ENCODE results near the gene MTHFD2. TPM values are rescaled to one million over a fixed set of nuclear protein-coding genes. Genes with fewer than 3 reads are reported as not detected.

MTHFD2 gene
- total RNA-seq, result 100 to 1,000 TPM in 1 of 3 donors, 10 to 100 TPM in 2; 41.6 to 100 (median 56.7) TPM

DNA sequence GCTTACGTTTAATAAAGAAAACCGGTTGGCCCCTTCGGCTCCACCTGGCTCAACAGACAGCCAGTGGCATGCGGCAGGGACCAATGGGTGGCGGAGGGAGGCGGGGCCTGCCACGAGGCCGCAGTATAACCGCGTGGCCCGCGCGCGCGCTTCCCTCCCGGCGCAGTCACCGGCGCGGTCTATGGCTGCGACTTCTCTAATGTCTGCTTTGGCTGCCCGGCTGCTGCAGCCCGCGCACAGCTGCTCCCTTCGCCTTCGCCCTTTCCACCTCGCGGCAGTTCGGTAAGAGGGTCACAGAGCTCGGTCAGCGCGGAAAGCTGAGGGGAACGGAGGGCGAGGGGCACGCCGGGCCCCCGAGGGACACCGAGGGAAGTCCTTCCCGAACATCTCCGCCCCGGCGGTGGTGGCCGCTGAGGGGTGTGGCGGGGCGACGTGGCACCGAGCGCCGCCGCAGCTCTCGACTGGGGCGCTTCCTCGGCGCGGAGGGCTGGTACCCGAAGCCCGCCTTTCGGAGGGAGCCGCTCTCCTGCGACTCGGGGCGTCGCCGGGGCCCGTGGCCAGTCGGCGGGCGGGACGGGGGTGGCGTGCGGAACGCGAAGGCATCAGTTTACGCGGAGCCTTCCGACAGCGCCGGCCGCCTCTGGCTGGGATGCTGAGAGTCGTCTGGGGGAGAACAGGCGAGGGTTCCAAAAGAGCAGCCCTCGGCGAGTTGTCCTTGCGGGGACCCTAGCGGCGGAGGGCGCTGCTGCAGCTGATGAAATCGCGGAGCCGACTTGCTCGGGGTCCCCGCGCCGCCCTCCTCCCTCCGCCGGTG, at the start of gene MTHFD2:
TSS of gene MTHFD2 (plus strand) at position 155 of the 814 bp plus-strand sequence. CDS start at position 182, 27 bp downstream.
- peak; percentile 92 for DNase-seq (ENCODE audit: low spot score in 2 of 2)
- Histone ChIP-seq H3K9me3 (no peaks in the 10 kb centered on the region), H3K4me3 (peak within 1 kb of the TSS; percentile 75 to 79 (median 77)), H3K27me3 (no peaks in the 10 kb centered on the region), H3K4me1 (no peaks in the 10 kb centered on the region), H3K36me3 (no peaks in the 10 kb centered on the region), H3K27ac (peak within 1 kb of the TSS; percentile 84 to 94)
- intact Hi-C loops (cut with DNase I; ENCODE audit: low total_unique reads), result no loop called here
- peak; percentile 19 for TF ChIP-seq POLR2A (IDR thresholded peaks at IDR 0.05)
- peak; percentile 69 to 80 (median 80) for TF ChIP-seq POLR2AphosphoS5 (IDR thresholded peaks at IDR 0.05)
- TF ChIP-seq, protein P1, sequence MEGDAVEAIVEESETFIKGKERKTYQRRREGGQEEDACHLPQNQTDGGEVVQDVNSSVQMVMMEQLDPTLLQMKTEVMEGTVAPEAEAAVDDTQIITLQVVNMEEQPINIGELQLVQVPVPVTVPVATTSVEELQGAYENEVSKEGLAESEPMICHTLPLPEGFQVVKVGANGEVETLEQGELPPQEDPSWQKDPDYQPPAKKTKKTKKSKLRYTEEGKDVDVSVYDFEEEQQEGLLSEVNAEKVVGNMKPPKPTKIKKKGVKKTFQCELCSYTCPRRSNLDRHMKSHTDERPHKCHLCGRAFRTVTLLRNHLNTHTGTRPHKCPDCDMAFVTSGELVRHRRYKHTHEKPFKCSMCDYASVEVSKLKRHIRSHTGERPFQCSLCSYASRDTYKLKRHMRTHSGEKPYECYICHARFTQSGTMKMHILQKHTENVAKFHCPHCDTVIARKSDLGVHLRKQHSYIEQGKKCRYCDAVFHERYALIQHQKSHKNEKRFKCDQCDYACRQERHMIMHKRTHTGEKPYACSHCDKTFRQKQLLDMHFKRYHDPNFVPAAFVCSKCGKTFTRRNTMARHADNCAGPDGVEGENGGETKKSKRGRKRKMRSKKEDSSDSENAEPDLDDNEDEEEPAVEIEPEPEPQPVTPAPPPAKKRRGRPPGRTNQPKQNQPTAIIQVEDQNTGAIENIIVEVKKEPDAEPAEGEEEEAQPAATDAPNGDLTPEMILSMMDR (IDR thresholded peaks at IDR 0.05), result peak; percentile 68 to 77 (median 74)

DNA sequence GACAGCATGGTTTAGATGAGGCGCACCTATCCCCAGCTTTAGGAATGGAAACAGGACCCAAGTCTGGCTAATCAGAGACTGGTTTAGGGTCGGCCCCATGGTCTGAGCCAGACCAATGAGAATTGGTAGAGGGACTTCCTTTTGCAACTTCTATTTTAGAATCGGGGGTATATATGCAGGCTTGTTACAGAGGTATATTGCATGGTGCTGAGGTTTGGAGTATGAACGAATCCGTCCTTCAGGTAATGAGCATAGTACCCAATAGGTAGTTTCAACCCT, 49.2 kb upstream of the MTHFD2 start:
- no peaks in the 10 kb centered on the region for H3K9me3 ChIP-seq
- no peak for DNase-seq (ENCODE audit: low spot score in 2 of 2)
- no peak overlapping the region for H3K4me3 ChIP-seq
- H3K27ac ChIP-seq, result no peak overlapping the region
- TF ChIP-seq, protein P1 (IDR thresholded peaks at IDR 0.05), result no peak
- TF ChIP-seq POLR2AphosphoS5 (IDR thresholded peaks at IDR 0.05) (no peak), POLR2A (IDR thresholded peaks at IDR 0.05) (no peak)
- H3K36me3 ChIP-seq, result no peaks in the 10 kb centered on the region
- peaks cover 8 to 9% of the 10 kb centered on the region in 2 donors for H3K4me1 ChIP-seq
- intact Hi-C loops (cut with DNase I; ENCODE audit: low total_unique reads), result no loop called here
- H3K27me3 ChIP-seq, result no peaks in the 10 kb centered on the region

DNA sequence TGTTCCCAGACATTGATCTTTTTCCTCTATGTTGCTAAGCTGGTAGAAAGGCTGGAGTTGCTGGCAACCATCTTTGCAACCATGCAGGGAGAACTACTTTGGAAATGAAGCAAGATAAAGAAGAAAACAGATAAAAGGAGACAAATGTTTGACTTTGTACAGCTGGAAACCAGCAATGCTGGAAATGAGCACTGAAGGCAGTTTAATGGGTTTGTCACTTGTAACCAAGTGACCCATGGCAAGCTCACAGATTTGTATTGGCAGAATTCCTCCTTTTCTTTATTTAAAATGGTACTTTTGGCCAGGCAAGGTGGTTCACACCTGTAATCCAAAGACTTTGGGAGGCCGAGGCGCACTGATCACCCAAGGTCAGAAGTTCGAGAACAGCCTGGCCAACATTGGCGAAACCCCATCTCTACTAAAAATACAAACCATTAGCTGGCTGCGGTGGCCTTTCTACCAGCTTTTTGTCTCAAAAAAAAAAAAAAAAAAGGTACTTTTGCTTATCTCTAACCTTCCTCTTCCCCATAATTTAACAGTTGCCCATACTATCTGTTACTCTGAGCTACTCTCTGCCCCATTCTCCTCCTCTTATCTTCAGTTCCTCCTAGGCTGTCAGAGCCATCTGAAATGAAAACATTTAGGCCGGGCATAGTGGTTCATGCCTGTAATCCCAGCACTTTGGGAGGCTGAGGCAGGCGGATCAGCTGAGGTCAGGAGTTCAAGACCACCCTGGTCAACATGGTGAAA, 48.7 kb upstream of the MTHFD2 start:
- intact Hi-C loops (cut with DNase I; ENCODE audit: low total_unique reads), result no loop called here

DNA sequence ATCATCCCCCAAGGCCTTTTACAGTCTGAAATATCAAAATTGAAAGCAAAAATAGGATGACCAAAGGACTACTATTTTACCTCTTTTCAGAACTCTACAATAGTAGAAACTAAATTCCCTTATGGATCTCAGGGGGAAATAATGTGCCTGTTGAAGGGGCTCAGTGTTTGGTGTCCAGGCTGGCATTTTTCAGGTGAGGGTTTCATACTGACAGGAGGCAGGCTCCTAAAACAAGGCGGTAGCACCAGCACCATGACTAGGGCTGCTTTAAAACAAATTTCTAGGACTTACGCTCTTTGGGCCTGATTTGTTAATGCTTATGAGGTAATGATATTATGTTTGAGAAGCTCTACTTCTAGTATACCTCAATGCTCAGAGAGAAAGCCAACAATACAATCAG, 45.5 kb upstream of the MTHFD2 start:
- TF ChIP-seq POLR2A (IDR thresholded peaks at IDR 0.05), result no peak
- TF ChIP-seq, protein P1 (IDR thresholded peaks at IDR 0.05), result no peak
- TF ChIP-seq POLR2AphosphoS5 (IDR thresholded peaks at IDR 0.05), result no peak
- Histone ChIP-seq H3K4me1 (no peaks in the 10 kb centered on the region), H3K27ac (no peak overlapping the region), H3K9me3 (no peaks in the 10 kb centered on the region), H3K36me3 (no peaks in the 10 kb centered on the region), H3K4me3 (no peak overlapping the region), H3K27me3 (no peaks in the 10 kb centered on the region)
- DNase-seq (ENCODE audit: low spot score in 2 of 2), result no peak
- intact Hi-C loops (cut with DNase I; ENCODE audit: low total_unique reads), result no loop called here

More for the DNA sequence above, 48.7 kb upstream of the MTHFD2 start:
- Histone ChIP-seq H3K9me3 (no peaks in the 10 kb centered on the region), H3K4me1 (peaks cover 8 to 9% of the 10 kb centered on the region in 2 donors), H3K36me3 (no peaks in the 10 kb centered on the region), H3K27ac (no peak overlapping the region), H3K27me3 (no peaks in the 10 kb centered on the region), H3K4me3 (no peak overlapping the region)
- TF ChIP-seq, protein P1 (IDR thresholded peaks at IDR 0.05), result no peak
- TF ChIP-seq POLR2A (IDR thresholded peaks at IDR 0.05), result no peak
- no peak for TF ChIP-seq POLR2AphosphoS5 (IDR thresholded peaks at IDR 0.05)
- DNase-seq (ENCODE audit: low spot score in 2 of 2), result no peak

DNA sequence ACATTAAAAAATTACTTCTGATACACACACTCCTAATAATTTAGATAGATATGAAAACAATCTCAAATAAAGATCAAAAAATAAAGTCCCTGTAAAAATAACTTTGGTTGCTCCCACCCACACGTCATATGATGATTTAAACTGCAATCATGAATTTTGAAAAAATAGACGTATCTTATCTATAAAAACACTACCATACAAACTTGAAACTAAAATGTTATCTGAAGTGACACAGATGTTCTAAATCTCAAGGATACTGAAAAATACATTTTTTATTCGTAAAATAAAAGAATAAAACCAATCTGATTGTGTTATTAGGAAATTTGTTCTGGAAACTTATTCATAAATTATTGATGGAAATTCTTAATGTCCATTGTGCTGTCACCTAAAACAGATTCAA, 42.6 kb upstream of the MTHFD2 start:
- H3K36me3 ChIP-seq, result no peaks in the 10 kb centered on the region
- TF ChIP-seq POLR2AphosphoS5 (IDR thresholded peaks at IDR 0.05) (no peak), POLR2A (IDR thresholded peaks at IDR 0.05) (no peak)
- TF ChIP-seq, protein P1 (IDR thresholded peaks at IDR 0.05), result no peak
- H3K27ac ChIP-seq, result no peak overlapping the region
- intact Hi-C loops (cut with DNase I; ENCODE audit: low total_unique reads), result no loop called here
- H3K9me3 ChIP-seq, result no peaks in the 10 kb centered on the region
- DNase-seq (ENCODE audit: low spot score in 2 of 2), result no peak
- no peaks in the 10 kb centered on the region for H3K27me3 ChIP-seq
- H3K4me3 ChIP-seq, result no peak overlapping the region
- no peaks in the 10 kb centered on the region for H3K4me1 ChIP-seq
